Calu3 (cell line): ENCODE data around the gene SLC20A1. TPM values are rescaled to one million over a fixed set of nuclear protein-coding genes. Genes with fewer than 3 reads are reported as not detected.

Experiments used
- BruUV-seq: library from RNA; stranded (reverse); fragments of 400-500 nt; replicated peaks from 2 replicates; lab custom pipeline; 2021; lab: Mats Ljungman, UMichigan
- CTCF ChIA-PET: fragments of 300-600 bp; sonication (Branson Sonifier 250); formaldehyde crosslinking; loops from one replicate; lab custom pipeline; 2022; ENCODE audit warnings: antibody characterized with exemption; lab: Charles Lee
- DNase-seq: peaks from one replicate; pipeline ENCODE4 v3.0.0; 2022
- H3K27ac Mint-ChIP-seq: one replicate; pipeline ENCODE4 v1.8.0; 2022; ENCODE audit warnings: mixed read lengths; ENCODE audit not compliant: unreplicated experiment
- H3K27me3 Mint-ChIP-seq: one replicate; pipeline ENCODE4 v1.8.0; 2022; ENCODE audit warnings: mixed read lengths; ENCODE audit not compliant: unreplicated experiment
- H3K36me3 Mint-ChIP-seq: one replicate; pipeline ENCODE4 v1.8.0; 2022; ENCODE audit warnings: mild to moderate bottlenecking, moderate library complexity, mixed read lengths; ENCODE audit not compliant: insufficient read depth, unreplicated experiment
- H3K4me1 Mint-ChIP-seq: one replicate; pipeline ENCODE4 v1.8.0; 2022; ENCODE audit warnings: mild to moderate bottlenecking, low read depth, mixed read lengths; ENCODE audit not compliant: unreplicated experiment
- H3K4me3 Mint-ChIP-seq: one replicate; pipeline ENCODE4 v1.8.0; 2022; ENCODE audit warnings: mild to moderate bottlenecking, low read depth, moderate library complexity, mixed read lengths; ENCODE audit not compliant: unreplicated experiment
- H3K9me3 Mint-ChIP-seq: one replicate; pipeline ENCODE4 v1.8.0; 2022; ENCODE audit warnings: low read depth, mixed read lengths; ENCODE audit not compliant: unreplicated experiment
- CTCF ChIP-seq: fragments of 200-600 bp; IDR thresholded peaks from one replicate; pipeline ENCODE4 v1.8.0; 2022; ENCODE audit warnings: antibody characterized with exemption; ENCODE audit not compliant: unreplicated experiment
- intact Hi-C: fragments of 100-400 bp; cut with micrococcal nuclease; formaldehyde crosslinking; loops from one replicate; pipeline ENCODE4 v1.10.0; 2022; ENCODE audit not compliant: unreplicated experiment
- total RNA-seq: library from RNA; stranded (reverse); gene quantifications from 2 replicates; pipeline ENCODE4 v1.2.3, GENCODE V29; 2022

Gene SLC20A1
- total RNA-seq, 1 experiment from 2014 or later: 84.5 TPM

GRCh38 chr2:112684415-112684775 lies 38.7 kb downstream of the SLC20A1 start:
- no peak overlapping the region for H3K4me3 Mint-ChIP-seq
- no TSS peak for BruUV-seq
- H3K27me3 Mint-ChIP-seq: no peaks in the 10 kb centered on the region
- peaks cover 13% of the 10 kb centered on the region for H3K4me1 Mint-ChIP-seq
- DNase-seq: no peak
- no peak overlapping the region for H3K27ac Mint-ChIP-seq
- no peak for TF ChIP-seq CTCF
- intact Hi-C loops: no loop called here
- H3K9me3 Mint-ChIP-seq: no peaks in the 10 kb centered on the region
- CTCF ChIA-PET: interaction anchor here (1.2 kb wide), 1 partner anchor 8 kb away, joined by 4 read pairs; no protein-coding TSS in a partner anchor
- H3K36me3 Mint-ChIP-seq: no peaks in the 10 kb centered on the region

- no peaks in the 10 kb centered on the region for H3K9me3 Mint-ChIP-seq
- DNase-seq: no peak
- TF ChIP-seq CTCF: no peak
- BruUV-seq: no TSS peak
- H3K4me3 Mint-ChIP-seq: no peak overlapping the region
- peaks cover 14% of the 10 kb centered on the region for H3K4me1 Mint-ChIP-seq
- no peak overlapping the region for H3K27ac Mint-ChIP-seq
- no peaks in the 10 kb centered on the region for H3K36me3 Mint-ChIP-seq
- no peaks in the 10 kb centered on the region for H3K27me3 Mint-ChIP-seq
- intact Hi-C loops: no loop called here
- CTCF ChIA-PET: interaction anchor here (0.6 to 1.3 kb wide), 7 partner anchors 10 to 1561 kb away, joined by 3 to 10 read pairs (median 4); partner anchors contain the start of gene SLC20A1
Observed at GRCh38 chr2:112685271-112685884, 39.6 kb downstream of the SLC20A1 start.

- Mint-ChIP-seq H3K9me3 (no peaks in the 10 kb centered on the region), H3K4me3 (no peak overlapping the region), H3K27ac (no peak overlapping the region), H3K4me1 (peaks cover 21% of the 10 kb centered on the region), H3K27me3 (no peaks in the 10 kb centered on the region), H3K36me3 (no peaks in the 10 kb centered on the region)
- BruUV-seq: no TSS peak
- CTCF ChIA-PET: interaction anchor here (1.3 kb wide), 1 partner anchor 16 kb away, joined by 6 read pairs; no protein-coding TSS in a partner anchor
- intact Hi-C loops: no loop called here
- TF ChIP-seq CTCF: no peak
- no peak for DNase-seq
Observed at GRCh38 chr2:112686348-112687217, 40.8 kb downstream of the SLC20A1 start.

- DNase-seq: no peak
- Mint-ChIP-seq H3K27me3 (no peaks in the 10 kb centered on the region), H3K36me3 (no peaks in the 10 kb centered on the region), H3K9me3 (no peaks in the 10 kb centered on the region), H3K4me3 (no peak overlapping the region), H3K27ac (no peak overlapping the region), H3K4me1 (peaks cover 30% of the 10 kb centered on the region)
- no TSS peak for BruUV-seq
- intact Hi-C loops: no loop called here
- CTCF ChIA-PET: interaction anchor here (0.7 to 1.3 kb wide), 3 partner anchors 8 to 39 kb away, joined by 4 to 6 read pairs (median 6); no protein-coding TSS in a partner anchor
- TF ChIP-seq CTCF: no peak
Observed at GRCh38 chr2:112687522-112687921, 41.8 kb downstream of the SLC20A1 start.
